PC-3 (cell line): ENCODE measurements around the gene CARD19. TPM values are rescaled to one million over a fixed set of nuclear protein-coding genes. Genes with fewer than 3 reads are reported as not detected.

Experiments used
- ATAC-seq: fragments of 200-7000 bp; cut with Tn5 transposase; 2 replicates; pipeline ENCODE4 v1.9.1; 2020; ENCODE audit warnings: mild to moderate bottlenecking, moderate library complexity
- BruUV-seq: library from RNA; stranded (reverse); fragments of 400-500 nt; replicated peaks from 2 replicates; lab custom pipeline; 2021; lab: Mats Ljungman, UMichigan
- CTCF ChIA-PET: fragments of 300-600 bp; sonication (Branson Sonifier 250); formaldehyde crosslinking; loops from one replicate; lab custom pipeline; 2022; ENCODE audit warnings: antibody characterized with exemption; lab: Charles Lee
- POLR2A ChIA-PET: fragments of 300-600 bp; sonication (Branson Sonifier 250); formaldehyde crosslinking; loops from one replicate; lab custom pipeline; 2022; ENCODE audit warnings: antibody characterized with exemption; ENCODE audit not compliant: unreplicated experiment; lab: Charles Lee
- DNase-seq: peaks from one replicate; pipeline ENCODE4 v3.0.0-alpha.2; 2015
- H2AFZ ChIP-seq: fragments of 300-600 bp; sonication (generic); 2 replicates; pipeline ENCODE4 v1.6.0; 2016; ENCODE audit warnings: antibody characterized with exemption, low read length
- H3F3A ChIP-seq: fragments of 300-600 bp; sonication (generic); one replicate; pipeline ENCODE4 v1.6.0; 2017; ENCODE audit warnings: antibody characterized with exemption, low read length, control low read depth, mild to moderate bottlenecking; ENCODE audit not compliant: unreplicated experiment
- H3K27ac ChIP-seq: fragments of 300-600 bp; sonication (generic); 2 replicates; pipeline ENCODE4 v1.5.1; 2016; ENCODE audit warnings: mild to moderate bottlenecking, low read length
- H3K27me3 ChIP-seq: fragments of 300-600 bp; sonication (generic); 2 replicates; pipeline ENCODE4 v1.6.1; 2016; ENCODE audit warnings: low read length, mixed read lengths
- H3K36me3 ChIP-seq: fragments of 300-600 bp; sonication (generic); 2 replicates; pipeline ENCODE4 v1.6.1; 2016; ENCODE audit warnings: low read depth, mixed run types, low read length, mixed read lengths
- H3K4me1 ChIP-seq: fragments of 300-600 bp; sonication (generic); 2 replicates; pipeline ENCODE4 v1.5.1; 2016; ENCODE audit warnings: low read length; ENCODE audit not compliant: insufficient read depth
- H3K4me2 ChIP-seq: fragments of 300-600 bp; sonication (generic); 2 replicates; pipeline ENCODE4 v1.6.0; 2016; ENCODE audit warnings: low read length
- H3K4me3 ChIP-seq: fragments of 300-600 bp; sonication (generic); 2 replicates; pipeline ENCODE4 v1.5.1; 2016; ENCODE audit warnings: mild to moderate bottlenecking, low read length, mixed read lengths
- H3K79me2 ChIP-seq: fragments of 300-600 bp; sonication (generic); 2 replicates; pipeline ENCODE4 v1.6.1; 2017; ENCODE audit warnings: low read length, mixed read lengths
- H3K9ac ChIP-seq: fragments of 300-600 bp; sonication (generic); 2 replicates; pipeline ENCODE4 v1.6.0; 2016; ENCODE audit warnings: mild to moderate bottlenecking, low read length
- H3K9me2 ChIP-seq: fragments of 300-600 bp; sonication (generic); replicated peaks from 2 replicates; pipeline ENCODE4 v1.6.1; 2016; ENCODE audit warnings: mixed run types, low read length, mixed read lengths
- H3K9me3 ChIP-seq: fragments of 300-600 bp; sonication (generic); 2 replicates; pipeline ENCODE4 v1.6.1; 2016; ENCODE audit warnings: low read length, mixed read lengths
- H4K20me1 ChIP-seq: fragments of 300-600 bp; sonication (generic); 2 replicates; pipeline ENCODE4 v1.6.1; 2016; ENCODE audit warnings: low read length, mixed read lengths
- EZH2 ChIP-seq: fragments of 300-600 bp; sonication (generic); IDR thresholded peaks from one replicate; pipeline ENCODE4 v1.6.1; 2017; ENCODE audit warnings: antibody characterized with exemption, mild to moderate bottlenecking, low read length; ENCODE audit not compliant: unreplicated experiment
- EZH2phosphoT487 ChIP-seq: fragments of 300-600 bp; sonication (generic); IDR thresholded peaks from 2 replicates; pipeline ENCODE4 v1.6.1; 2018; ENCODE audit warnings: mild to moderate bottlenecking, antibody characterized with exemption, low read length, borderline replicate concordance
- intact Hi-C: fragments of 100-400 bp; cut with micrococcal nuclease; formaldehyde crosslinking; loops from 2 replicates; pipeline ENCODE4 v1.9.0; 2023
- total RNA-seq: library from RNA; depleted of rRNA; stranded (reverse); fragments of >200 nt; gene quantifications from 2 replicates; pipeline ENCODE4 v1.2.3, GENCODE V29; 2014
- TF ChIP-seq, protein P1 (sequence below): fragments of 300-600 bp; sonication (generic); conservative IDR thresholded peaks from 2 replicates; pipeline ENCODE4 v1.5.1; 2017; ENCODE audit warnings: antibody characterized with exemption, low read depth, mild to moderate bottlenecking, low read length

CARD19 gene
- total RNA-seq, 1 experiment from 2014 or later = 68.6 TPM

DNA sequence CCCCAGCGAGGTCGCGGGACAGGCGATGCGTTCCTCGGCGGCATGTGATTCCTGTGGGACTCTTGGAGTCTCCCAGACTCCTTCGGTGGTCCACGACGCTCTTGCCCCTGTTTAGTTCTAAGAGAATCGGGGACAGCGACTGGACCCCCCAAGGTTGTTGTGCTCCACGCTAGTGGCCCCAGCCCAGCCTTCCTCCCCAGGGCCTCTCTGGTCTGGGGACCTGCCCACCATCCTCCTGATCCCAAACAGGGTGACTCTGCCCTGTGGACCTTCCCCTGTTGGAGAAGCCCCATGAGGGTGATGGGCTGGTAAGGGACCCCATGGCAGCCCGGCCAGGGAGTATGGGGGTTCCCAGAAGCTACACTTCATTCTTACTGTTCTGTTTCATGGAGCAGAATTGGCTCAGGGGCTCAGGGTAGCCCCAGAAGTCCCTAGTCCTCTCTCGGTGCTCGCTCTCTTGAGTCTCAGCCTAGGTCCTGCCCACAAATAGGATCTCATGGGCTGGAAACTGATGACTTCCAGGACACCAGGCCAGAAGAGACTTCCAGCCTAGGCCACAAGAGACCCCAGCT, 880 bp downstream of the CARD19 start:
- peak overlapping the region; percentile 95 for H3K4me2 ChIP-seq
- ChIA-PET POLR2A (no interaction called here), CTCF (no interaction called here)
- intact Hi-C loops = loop anchor here (2.0 to 10.0 kb wide), 2 partner anchors 94 to 222 kb away; partner anchors contain the start of gene ZNF484
- BruUV-seq = TSS peak; percentile 42
- H3F3A ChIP-seq = no peaks in the 10 kb centered on the region
- ATAC-seq (no peak), DNase-seq (no peak)
- H3K27ac ChIP-seq = no peak overlapping the region
- H2AFZ ChIP-seq = peak overlapping the region; percentile 86
- H3K9me2 ChIP-seq = no peaks in the 10 kb centered on the region
- H3K4me1 ChIP-seq = peaks cover 28% of the 10 kb centered on the region
- peak overlapping the region; percentile 91 for H3K4me3 ChIP-seq
- peak overlapping the region; percentile 79 for H3K9ac ChIP-seq
- H3K27me3 ChIP-seq = no peaks in the 10 kb centered on the region
- no peaks in the 10 kb centered on the region for H3K36me3 ChIP-seq
- TF ChIP-seq EZH2phosphoT487 (no peak), EZH2 (no peak)
- TF ChIP-seq, protein P1, sequence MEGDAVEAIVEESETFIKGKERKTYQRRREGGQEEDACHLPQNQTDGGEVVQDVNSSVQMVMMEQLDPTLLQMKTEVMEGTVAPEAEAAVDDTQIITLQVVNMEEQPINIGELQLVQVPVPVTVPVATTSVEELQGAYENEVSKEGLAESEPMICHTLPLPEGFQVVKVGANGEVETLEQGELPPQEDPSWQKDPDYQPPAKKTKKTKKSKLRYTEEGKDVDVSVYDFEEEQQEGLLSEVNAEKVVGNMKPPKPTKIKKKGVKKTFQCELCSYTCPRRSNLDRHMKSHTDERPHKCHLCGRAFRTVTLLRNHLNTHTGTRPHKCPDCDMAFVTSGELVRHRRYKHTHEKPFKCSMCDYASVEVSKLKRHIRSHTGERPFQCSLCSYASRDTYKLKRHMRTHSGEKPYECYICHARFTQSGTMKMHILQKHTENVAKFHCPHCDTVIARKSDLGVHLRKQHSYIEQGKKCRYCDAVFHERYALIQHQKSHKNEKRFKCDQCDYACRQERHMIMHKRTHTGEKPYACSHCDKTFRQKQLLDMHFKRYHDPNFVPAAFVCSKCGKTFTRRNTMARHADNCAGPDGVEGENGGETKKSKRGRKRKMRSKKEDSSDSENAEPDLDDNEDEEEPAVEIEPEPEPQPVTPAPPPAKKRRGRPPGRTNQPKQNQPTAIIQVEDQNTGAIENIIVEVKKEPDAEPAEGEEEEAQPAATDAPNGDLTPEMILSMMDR = no peak
- no peaks in the 10 kb centered on the region for H3K9me3 ChIP-seq
- H3K79me2 ChIP-seq = peaks cover 53% of the 10 kb centered on the region
- no peaks in the 10 kb centered on the region for H4K20me1 ChIP-seq

GRCh38 chr9:93097511-93098201, 1.6 kb downstream of the CARD19 start:
- CTCF ChIA-PET = no interaction called here
- H3K79me2 ChIP-seq = peaks cover 61% of the 10 kb centered on the region
- H2AFZ ChIP-seq = no peak overlapping the region

More at GRCh38 chr9:93097511-93098201, 1.6 kb downstream of the CARD19 start:
- Histone ChIP-seq H3F3A (no peaks in the 10 kb centered on the region), H3K9me3 (no peaks in the 10 kb centered on the region), H3K4me2 (peak overlapping the region; percentile 95), H3K27me3 (no peaks in the 10 kb centered on the region), H3K9ac (peak overlapping the region; percentile 79), H3K4me3 (peak overlapping the region; percentile 91), H3K9me2 (no peaks in the 10 kb centered on the region), H3K4me1 (peaks cover 24% of the 10 kb centered on the region), H3K27ac (peak overlapping the region; percentile 79), H3K36me3 (no peaks in the 10 kb centered on the region), H4K20me1 (no peaks in the 10 kb centered on the region)
- ATAC-seq = no peak
- no TSS peak for BruUV-seq
- POLR2A ChIA-PET = no interaction called here
- intact Hi-C loops = loop anchor here (2.0 to 10.0 kb wide), 3 partner anchors 37 to 223 kb away; partner anchors contain the start of gene ZNF484
- DNase-seq = peak; percentile 9
- TF ChIP-seq EZH2 = no peak
- TF ChIP-seq, protein P1 = no peak
- TF ChIP-seq EZH2phosphoT487 = no peak
